ENCODE measurements around the gene UBE2V1. TPM values are rescaled to one million over a fixed set of nuclear protein-coding genes. Genes with fewer than 3 reads are reported as not detected.
A peak's percentile ranks its signal among the peaks of the same experiment; 100 is the strongest.

Gene UBE2V1
- polyA plus RNA-seq, 1 experiment = 101 TPM

- POLR2A ChIA-PET = no interaction called here
- TF ChIP-seq, protein P1, sequence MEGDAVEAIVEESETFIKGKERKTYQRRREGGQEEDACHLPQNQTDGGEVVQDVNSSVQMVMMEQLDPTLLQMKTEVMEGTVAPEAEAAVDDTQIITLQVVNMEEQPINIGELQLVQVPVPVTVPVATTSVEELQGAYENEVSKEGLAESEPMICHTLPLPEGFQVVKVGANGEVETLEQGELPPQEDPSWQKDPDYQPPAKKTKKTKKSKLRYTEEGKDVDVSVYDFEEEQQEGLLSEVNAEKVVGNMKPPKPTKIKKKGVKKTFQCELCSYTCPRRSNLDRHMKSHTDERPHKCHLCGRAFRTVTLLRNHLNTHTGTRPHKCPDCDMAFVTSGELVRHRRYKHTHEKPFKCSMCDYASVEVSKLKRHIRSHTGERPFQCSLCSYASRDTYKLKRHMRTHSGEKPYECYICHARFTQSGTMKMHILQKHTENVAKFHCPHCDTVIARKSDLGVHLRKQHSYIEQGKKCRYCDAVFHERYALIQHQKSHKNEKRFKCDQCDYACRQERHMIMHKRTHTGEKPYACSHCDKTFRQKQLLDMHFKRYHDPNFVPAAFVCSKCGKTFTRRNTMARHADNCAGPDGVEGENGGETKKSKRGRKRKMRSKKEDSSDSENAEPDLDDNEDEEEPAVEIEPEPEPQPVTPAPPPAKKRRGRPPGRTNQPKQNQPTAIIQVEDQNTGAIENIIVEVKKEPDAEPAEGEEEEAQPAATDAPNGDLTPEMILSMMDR (IDR thresholded peaks at IDR 0.05; ENCODE audit: insufficient read depth, low read depth, low read length) = no peak
These were observed 3.5 kb upstream of the UBE2V1 start for GRCh38 chr20:50116368-50116999.

DNA sequence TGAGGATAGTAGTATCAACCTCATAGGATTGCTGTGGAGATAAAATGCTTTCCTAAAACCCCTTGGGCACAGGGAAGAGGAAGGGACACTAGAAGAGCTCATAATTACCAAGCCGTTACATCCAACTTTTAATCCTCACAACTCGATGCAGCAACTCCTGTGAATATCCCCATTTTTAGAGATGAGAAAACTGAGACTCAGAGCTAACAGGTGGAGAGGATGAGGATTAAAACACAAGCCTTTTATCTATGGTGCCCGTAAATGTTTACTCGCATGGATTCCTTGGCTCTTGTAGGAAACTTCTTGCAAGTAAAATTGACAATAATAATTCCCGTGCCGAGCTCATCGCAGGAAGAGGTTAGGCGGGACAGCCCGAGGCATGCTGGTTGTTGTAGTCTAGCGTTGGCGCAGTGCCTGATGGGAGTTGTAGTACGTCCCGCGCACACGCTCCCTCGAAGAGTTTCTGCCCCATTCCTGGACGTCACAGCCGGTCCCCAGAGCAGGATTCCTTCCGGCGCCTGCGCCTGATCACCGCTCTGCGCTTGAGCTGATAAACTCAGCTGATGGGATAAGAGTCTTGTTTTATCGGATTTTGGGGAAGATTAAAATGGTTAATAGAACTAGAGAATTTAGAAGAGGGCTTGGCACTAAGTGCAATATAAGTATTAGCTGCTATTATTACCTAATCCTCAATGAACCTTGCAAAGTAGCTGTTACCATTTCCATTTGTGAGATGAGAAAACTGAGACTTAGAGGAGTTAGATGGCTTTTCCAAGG, 2.8 kb upstream of the UBE2V1 start:
- H3K27me3 ChIP-seq (ENCODE audit: control insufficient read depth, insufficient read depth, low read length) = no peaks in the 10 kb centered on the region
- ChIA-PET CTCF (interaction anchor here (0.8 to 9.1 kb wide), 5 partner anchors 18 to 136 kb away, joined by 3 to 169 read pairs (median 5); no protein-coding TSS in a partner anchor), POLR2A (interaction anchor here (0.7 kb wide), 1 partner anchor 332 kb away, joined by 4 read pairs; no protein-coding TSS in a partner anchor)
- H3K36me3 ChIP-seq (ENCODE audit: control insufficient read depth, insufficient read depth, low read length) = no peaks in the 10 kb centered on the region
- TF ChIP-seq, protein P1 (IDR thresholded peaks at IDR 0.05; ENCODE audit: insufficient read depth, low read depth, low read length) = no peak
- peak overlapping the region; percentile 47 for H3K4me3 ChIP-seq (ENCODE audit: low read depth, low read length)
- peak; percentile 82 for DNase-seq (ENCODE audit: low read depth)

More at GRCh38 chr20:50116368-50116999, 3.5 kb upstream of the UBE2V1 start:
- no peaks in the 10 kb centered on the region for H3K36me3 ChIP-seq (ENCODE audit: control insufficient read depth, insufficient read depth, low read length)
- CTCF ChIA-PET = interaction anchor here (0.8 to 9.1 kb wide), 3 partner anchors 17 to 137 kb away, joined by 4 to 169 read pairs (median 6); no protein-coding TSS in a partner anchor
- DNase-seq (ENCODE audit: low read depth) = no peak
- H3K4me3 ChIP-seq (ENCODE audit: low read depth, low read length) = peak overlapping the region; percentile 17
- H3K27me3 ChIP-seq (ENCODE audit: control insufficient read depth, insufficient read depth, low read length) = no peaks in the 10 kb centered on the region

GRCh38 chr20:50115041-50115512, 2.1 kb upstream of the UBE2V1 start:
- Histone ChIP-seq H3K36me3 (ENCODE audit: control insufficient read depth, insufficient read depth, low read length) (no peaks in the 10 kb centered on the region), H3K4me3 (ENCODE audit: low read depth, low read length) (peak overlapping the region; percentile 47), H3K27me3 (ENCODE audit: control insufficient read depth, insufficient read depth, low read length) (no peaks in the 10 kb centered on the region)
- DNase-seq (ENCODE audit: low read depth) = no peak
- TF ChIP-seq, protein P1 (IDR thresholded peaks at IDR 0.05; ENCODE audit: insufficient read depth, low read depth, low read length) = no peak
- ChIA-PET CTCF (interaction anchor here (0.8 to 9.1 kb wide), 5 partner anchors 43 to 135 kb away, joined by 3 to 169 read pairs (median 5); no protein-coding TSS in a partner anchor), POLR2A (no interaction called here)

- H3K4me3 ChIP-seq (ENCODE audit: low read depth, low read length) = peak overlapping the region; percentile 80
- POLR2A ChIA-PET = no interaction called here
- CTCF ChIA-PET = interaction anchor here (0.7 to 2.5 kb wide), 5 partner anchors 28 to 215 kb away, joined by 3 to 12 read pairs (median 4); no protein-coding TSS in a partner anchor
- H3K36me3 ChIP-seq (ENCODE audit: control insufficient read depth, insufficient read depth, low read length) = no peaks in the 10 kb centered on the region
- TF ChIP-seq, protein P1 (IDR thresholded peaks at IDR 0.05; ENCODE audit: insufficient read depth, low read depth, low read length) = no peak
- H3K27me3 ChIP-seq (ENCODE audit: control insufficient read depth, insufficient read depth, low read length) = no peaks in the 10 kb centered on the region
- no peak for DNase-seq (ENCODE audit: low read depth)
These were observed 672 bp upstream of the UBE2V1 start for GRCh38 chr20:50113420-50114224.

All from BJ (cell line).